Stimulated activated CD8-positive, alpha-beta memory T cell treated with anti-CD3 and anti-CD28 coated beads, Interleukin-4, amount 100 ng/mL, for 48 hours (primary cell): ENCODE data around the gene ADAMTS17.

Experiments
- DNase-seq: peaks from one replicate; pipeline ENCODE4 v3.0.0-alpha.2; 2020

The ADAMTS17 gene

GRCh38 chr15:100309109-100310040, 32.4 kb downstream of the ADAMTS17 start:
- no peak for DNase-seq

GRCh38 chr15:100308608-100309007, 33.2 kb downstream of the ADAMTS17 start:
- DNase-seq: no peak

- no peak for DNase-seq
These were observed 33.6 kb downstream of the ADAMTS17 start for GRCh38 chr15:100308213-100308600.

- no peak for DNase-seq
These were observed 34.2 kb downstream of the ADAMTS17 start for GRCh38 chr15:100307241-100308212.

- no peak for DNase-seq
These were observed 35.7 kb downstream of the ADAMTS17 start for GRCh38 chr15:100306098-100306497.

- DNase-seq: no peak
These were observed 39.8 kb downstream of the ADAMTS17 start for GRCh38 chr15:100301910-100302431.

GRCh38 chr15:100298257-100298656, 43.5 kb downstream of the ADAMTS17 start:
- no peak for DNase-seq

- no peak for DNase-seq
These were observed 44.0 kb downstream of the ADAMTS17 start for GRCh38 chr15:100297812-100298211.

GRCh38 chr15:100295939-100296565, 45.7 kb downstream of the ADAMTS17 start:
- DNase-seq: no peak

- DNase-seq: no peak
These were observed 49.8 kb downstream of the ADAMTS17 start for GRCh38 chr15:100292010-100292409.

- no peak for DNase-seq
These were observed 50.7 kb downstream of the ADAMTS17 start for GRCh38 chr15:100291106-100291505.

- no peak for DNase-seq
These were observed 56.0 kb downstream of the ADAMTS17 start for GRCh38 chr15:100285641-100286295.

- no peak for DNase-seq
These were observed 57.1 kb downstream of the ADAMTS17 start for GRCh38 chr15:100284701-100285100.

- no peak for DNase-seq
These were observed 57.6 kb downstream of the ADAMTS17 start for GRCh38 chr15:100284191-100284590.

- DNase-seq: no peak
These were observed 60.5 kb downstream of the ADAMTS17 start for GRCh38 chr15:100281096-100281917.

GRCh38 chr15:100279849-100280248, 61.9 kb downstream of the ADAMTS17 start:
- DNase-seq: no peak

GRCh38 chr15:100279446-100279845, 62.3 kb downstream of the ADAMTS17 start:
- DNase-seq: no peak

- DNase-seq: no peak
These were observed 63.0 kb downstream of the ADAMTS17 start for GRCh38 chr15:100278596-100279380.

- DNase-seq: no peak
These were observed 64.5 kb downstream of the ADAMTS17 start for GRCh38 chr15:100277087-100277855.

GRCh38 chr15:100276506-100276905, 65.3 kb downstream of the ADAMTS17 start:
- no peak for DNase-seq
